HEK293 (cell line): ENCODE data around the gene BCL11B.

Experiments
- CTCF ChIA-PET: fragments of 350-600 bp; formaldehyde crosslinking; extraction: SDS; loops from one replicate; lab custom pipeline; 2021; ENCODE audit warnings: antibody characterized with exemption; lab: Yijun Ruan, JAX
- POLR2A ChIA-PET: fragments of 300-600 bp; formaldehyde crosslinking; extraction: SDS; loops from one replicate; lab custom pipeline; 2020; ENCODE audit warnings: antibody characterized with exemption, inconsistent platforms; lab: Yijun Ruan, JAX
- H3K27ac ChIP-seq: fragments of 200-500 bp; sonication (Bioruptor generic); 2 replicates; pipeline ENCODE4 v1.5.1; 2014; ENCODE audit warnings: low read depth, low read length, control low read depth, inconsistent platforms; ENCODE audit errors: extremely low read depth
- H3K36me3 ChIP-seq, 2 experiments: fragments of 200-500 bp in 1 of 2; sonication (Bioruptor generic) in 1 of 2; 1 replicate in 1 of 2; 2 replicates in 1 of 2; pipeline ENCODE4 v1.5.1; 2014 to 2017; ENCODE audit warnings: inconsistent platforms in 2 of 2, low read length in 2 of 2; ENCODE audit not compliant: control insufficient read depth in 2 of 2, insufficient read depth in 1 of 2
- H3K4me1 ChIP-seq: fragments of 200-500 bp; sonication (Bioruptor generic); 2 replicates; pipeline ENCODE4 v1.5.1; 2014; ENCODE audit warnings: mild to moderate bottlenecking, low read length, inconsistent platforms; ENCODE audit not compliant: control insufficient read depth, insufficient read depth
- H3K4me3 ChIP-seq: 2 replicates; pipeline ENCODE4 v1.5.1; 2011; ENCODE audit warnings: low read depth, mild to moderate bottlenecking, control low read depth, low read length, moderate library complexity
- H3K9me3 ChIP-seq: fragments of 200-500 bp; sonication (Bioruptor generic); 2 replicates; pipeline ENCODE4 v1.5.1; 2014; ENCODE audit warnings: low read depth, low read length, inconsistent platforms; ENCODE audit not compliant: control insufficient read depth, insufficient read depth
- BCL6B ChIP-seq: fragments of 450-650 bp; formaldehyde crosslinking; IDR thresholded peaks from 2 replicates; pipeline ENCODE4 v1.5.1; 2017; ENCODE audit warnings: missing biosample characterization, missing genetic modification characterization
- FEZF1 ChIP-seq: fragments of 450-650 bp; formaldehyde crosslinking; IDR thresholded peaks from 2 replicates; pipeline ENCODE4 v1.5.1; 2016; ENCODE audit warnings: missing biosample characterization, missing genetic modification characterization
- GLIS1 ChIP-seq: fragments of 450-650 bp; formaldehyde crosslinking; IDR thresholded peaks from 2 replicates; pipeline ENCODE4 v1.5.1; 2016; ENCODE audit warnings: missing biosample characterization, missing genetic modification characterization
- KLF1 ChIP-seq: fragments of 450-650 bp; formaldehyde crosslinking; IDR thresholded peaks from 2 replicates; pipeline ENCODE4 v1.5.1; 2016; ENCODE audit warnings: missing biosample characterization, missing genetic modification characterization
- KLF10 ChIP-seq: fragments of 450-650 bp; IDR thresholded peaks from 2 replicates; pipeline ENCODE4 v1.5.1; 2018; ENCODE audit warnings: missing biosample characterization, mild to moderate bottlenecking, missing genetic modification characterization
- PRDM2 ChIP-seq: fragments of 450-650 bp; formaldehyde crosslinking; IDR thresholded peaks from 2 replicates; pipeline ENCODE4 v1.5.1; 2016; ENCODE audit warnings: missing biosample characterization, missing genetic modification characterization, borderline replicate concordance
- YY2 ChIP-seq: fragments of 450-650 bp; formaldehyde crosslinking; IDR thresholded peaks from 2 replicates; pipeline ENCODE4 v1.5.1; 2016; ENCODE audit warnings: missing biosample characterization, missing genetic modification characterization
- ZBTB20 ChIP-seq: fragments of 450-650 bp; formaldehyde crosslinking; IDR thresholded peaks from 2 replicates; pipeline ENCODE4 v1.5.1; 2016; ENCODE audit warnings: missing biosample characterization, missing genetic modification characterization
- ZIC2 ChIP-seq: fragments of 450-650 bp; formaldehyde crosslinking; IDR thresholded peaks from 2 replicates; pipeline ENCODE4 v1.5.1; 2016; ENCODE audit warnings: missing biosample characterization, missing genetic modification characterization
- ZNF155 ChIP-seq: fragments of 450-650 bp; formaldehyde crosslinking; IDR thresholded peaks from 2 replicates; pipeline ENCODE4 v1.5.1; 2016; ENCODE audit warnings: missing biosample characterization, missing genetic modification characterization
- ZNF26 ChIP-seq: fragments of 450-650 bp; formaldehyde crosslinking; IDR thresholded peaks from 2 replicates; pipeline ENCODE4 v1.5.1; 2016; ENCODE audit warnings: missing biosample characterization, missing genetic modification characterization
- ZNF37A ChIP-seq: fragments of 450-650 bp; IDR thresholded peaks from 2 replicates; pipeline ENCODE4 v1.5.1; 2018; ENCODE audit warnings: missing biosample characterization, missing genetic modification characterization
- ZNF510 ChIP-seq: fragments of 450-650 bp; formaldehyde crosslinking; IDR thresholded peaks from 2 replicates; pipeline ENCODE4 v1.5.1; 2018; ENCODE audit warnings: mild to moderate bottlenecking, missing genetic modification characterization, missing biosample characterization; ENCODE audit not compliant: insufficient replicate concordance
- ZNF585B ChIP-seq: fragments of 450-650 bp; formaldehyde crosslinking; IDR thresholded peaks from 2 replicates; pipeline ENCODE4 v1.5.1; 2016; ENCODE audit warnings: missing biosample characterization, missing genetic modification characterization
- ZNF600 ChIP-seq: fragments of 450-650 bp; formaldehyde crosslinking; IDR thresholded peaks from 2 replicates; pipeline ENCODE4 v1.5.1; 2016; ENCODE audit warnings: missing biosample characterization, missing genetic modification characterization
- ZNF629 ChIP-seq: fragments of 450-650 bp; formaldehyde crosslinking; IDR thresholded peaks from 2 replicates; pipeline ENCODE4 v1.5.1; 2017; ENCODE audit warnings: missing biosample characterization, missing genetic modification characterization
- TF ChIP-seq, protein P1 (sequence below): fragments of 450-650 bp; formaldehyde crosslinking; IDR thresholded peaks from 2 replicates; pipeline ENCODE4 v1.5.1; 2016; ENCODE audit warnings: missing biosample characterization, missing genetic modification characterization

The BCL11B gene

GRCh38 chr14:99211410-99211809 lies 60.6 kb downstream of the BCL11B start:
- TF ChIP-seq, protein P1, sequence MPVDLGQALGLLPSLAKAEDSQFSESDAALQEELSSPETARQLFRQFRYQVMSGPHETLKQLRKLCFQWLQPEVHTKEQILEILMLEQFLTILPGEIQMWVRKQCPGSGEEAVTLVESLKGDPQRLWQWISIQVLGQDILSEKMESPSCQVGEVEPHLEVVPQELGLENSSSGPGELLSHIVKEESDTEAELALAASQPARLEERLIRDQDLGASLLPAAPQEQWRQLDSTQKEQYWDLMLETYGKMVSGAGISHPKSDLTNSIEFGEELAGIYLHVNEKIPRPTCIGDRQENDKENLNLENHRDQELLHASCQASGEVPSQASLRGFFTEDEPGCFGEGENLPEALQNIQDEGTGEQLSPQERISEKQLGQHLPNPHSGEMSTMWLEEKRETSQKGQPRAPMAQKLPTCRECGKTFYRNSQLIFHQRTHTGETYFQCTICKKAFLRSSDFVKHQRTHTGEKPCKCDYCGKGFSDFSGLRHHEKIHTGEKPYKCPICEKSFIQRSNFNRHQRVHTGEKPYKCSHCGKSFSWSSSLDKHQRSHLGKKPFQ (tag by site-specific recombination): 0 out of 2 replicates have a peak, but pooled peaks have one; percentile 35
- TF ChIP-seq PRDM2 (tag by site-specific recombination): no peak
- TF ChIP-seq, all 188 proteins: peak for 1
- H3K4me3 ChIP-seq: no peak overlapping the region
- no peaks in the 10 kb centered on the region for H3K9me3 ChIP-seq
- POLR2A ChIA-PET: no interaction called here
- H3K36me3 ChIP-seq: no peaks in the 10 kb centered on the region
- no peaks in the 10 kb centered on the region; the same call in 1 of the 2 replicates for H3K4me1 ChIP-seq
- no peak overlapping the region for H3K27ac ChIP-seq
- CTCF ChIA-PET: interaction anchor here (0.6 kb wide), 1 partner anchor 108 kb away, joined by 3 read pairs; no protein-coding TSS in a partner anchor

GRCh38 chr14:99210333-99210732 lies 61.7 kb downstream of the BCL11B start:
- POLR2A ChIA-PET: no interaction called here
- H3K27ac ChIP-seq: no peak overlapping the region

DNA sequence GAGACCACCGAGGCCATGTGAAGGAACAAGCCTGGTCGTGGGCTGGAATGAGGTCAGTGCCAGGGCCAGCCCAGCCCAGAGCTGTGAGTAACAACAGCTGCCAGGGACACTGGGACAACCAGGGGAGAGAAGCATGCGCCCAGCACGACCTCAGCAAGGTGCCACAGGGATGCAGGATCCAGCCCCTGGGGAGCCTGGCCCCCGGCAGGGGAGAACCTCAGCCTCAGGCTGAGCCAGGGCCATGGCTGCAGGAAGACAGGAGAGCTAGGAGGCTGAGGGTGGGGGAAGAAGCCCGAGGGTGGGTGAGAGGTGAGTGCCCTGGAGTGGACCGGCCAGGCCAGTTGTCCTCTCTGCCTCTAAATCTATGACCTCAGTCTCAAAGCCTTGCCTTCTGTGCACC lies 62.6 kb downstream of the BCL11B start:
- ChIA-PET POLR2A (no interaction called here), CTCF (no interaction called here)
- H3K36me3 ChIP-seq: no peaks in the 10 kb centered on the region
- no peaks in the 10 kb centered on the region for H3K4me1 ChIP-seq
- H3K4me3 ChIP-seq: no peak overlapping the region
- H3K27ac ChIP-seq: no peak overlapping the region
- no peaks in the 10 kb centered on the region for H3K9me3 ChIP-seq
- TF ChIP-seq, protein P1 (tag by site-specific recombination): no peak
- TF ChIP-seq ZNF585B (tag by site-specific recombination) (no peak), GLIS1 (tag by site-specific recombination) (0 out of 2 replicates have a peak, but pooled peaks have one; percentile 27), BCL6B (tag by site-specific recombination) (no peak), KLF1 (tag by site-specific recombination) (no peak), FEZF1 (tag by site-specific recombination) (no peak), ZNF155 (tag by site-specific recombination) (no peak), ZNF629 (tag by site-specific recombination) (no peak), ZBTB20 (tag by site-specific recombination) (no peak), ZIC2 (tag by site-specific recombination) (peak; percentile 88), ZNF26 (tag by site-specific recombination) (no peak), ZNF37A (tag by site-specific recombination) (no peak), KLF10 (tag by site-specific recombination) (no peak)

More at GRCh38 chr14:99210333-99210732, 61.7 kb downstream of the BCL11B start:
- no peak overlapping the region for H3K4me3 ChIP-seq
- TF ChIP-seq YY2 (tag by site-specific recombination) (no peak), ZNF600 (tag by site-specific recombination) (peak; percentile 69; the same call in 1 of the 2 replicates), ZNF510 (tag by site-specific recombination) (no peak)
- CTCF ChIA-PET: no interaction called here
- no peaks in the 10 kb centered on the region for H3K36me3 ChIP-seq
- no peaks in the 10 kb centered on the region for H3K4me1 ChIP-seq
- H3K9me3 ChIP-seq: no peaks in the 10 kb centered on the region
